Spinal cord (tissue), 10 donors: ENCODE data around the gene ZNF628. TPM values are rescaled to one million over a fixed set of nuclear protein-coding genes. Genes with fewer than 3 reads are reported as not detected.
A peak's percentile ranks its signal among the peaks of the same experiment; 100 is the strongest.

Source experiments
- DNase-seq, 6 donors: peaks; one replicate each; pipeline versions ENCODE4 v3.0.0 to v3.0.0-alpha.2; 2013 to 2015; ENCODE audit warnings: low spot score in 6 of 6, low read depth in 4 of 6
- H3K27ac ChIP-seq: one replicate; pipeline ENCODE4 v1.5.1; 2013; ENCODE audit warnings: low read depth, low read length, control low read depth
- H3K27me3 ChIP-seq: one replicate; pipeline ENCODE4 v1.6.1; 2013; ENCODE audit warnings: low read length; ENCODE audit not compliant: control insufficient read depth, insufficient read depth
- H3K36me3 ChIP-seq: one replicate; pipeline ENCODE4 v1.6.1; 2013; ENCODE audit warnings: low read length; ENCODE audit not compliant: control insufficient read depth, insufficient read depth
- H3K4me1 ChIP-seq: one replicate; pipeline ENCODE4 v1.6.1; 2013; ENCODE audit warnings: low read length; ENCODE audit not compliant: control insufficient read depth, insufficient read depth
- H3K4me3 ChIP-seq: one replicate; pipeline ENCODE4 v1.5.1; 2013; ENCODE audit warnings: low read depth, low read length, control low read depth
- H3K9me3 ChIP-seq: one replicate; pipeline ENCODE4 v1.6.1; 2013; ENCODE audit warnings: low read length; ENCODE audit not compliant: control insufficient read depth, insufficient read depth
- whole genome bisulfite sequencing: methylation state at CpG from one replicate; pipeline ENCODE4 v1.1.5; 2013; ENCODE audit warnings: missing lambda C conversion rate; ENCODE audit not compliant: insufficient coverage; 5-methylcytosine and 5-hydroxymethylcytosine counted together
- polyA plus RNA-seq, 2 donors: library from polyadenylated mRNA; unstranded; fragments of 120-200 nt; gene quantifications; one replicate each; pipeline ENCODE4 v1.2.1, GENCODE V29; 2013; ENCODE audit not compliant: insufficient read length in 2 of 2
- total RNA-seq, 2 donors: library from RNA; depleted of rRNA in 1 of 2; stranded (reverse); fragments of 120-200 nt in 1 of 2; fragments of >200 nt in 1 of 2; gene quantifications; one replicate each; pipeline versions ENCODE4 v1.2.3 to v1.2.4, GENCODE V29; 2013 to 2014
- donor health status: healthy.

The ZNF628 gene
- total and polyA plus RNA-seq, 4 donors = 1.5 to 6.6 (median 3.7) TPM

- H3K27ac ChIP-seq = no peak overlapping the region
Measured at GRCh38 chr19:55482156-55482961, 5.9 kb downstream of the ZNF628 start.

GRCh38 chr19:55482967-55483705 lies 6.7 kb downstream of the ZNF628 start:
- Histone ChIP-seq H3K36me3 (peaks cover 61% of the 10 kb centered on the region), H3K27ac (no peak overlapping the region), H3K27me3 (no peaks in the 10 kb centered on the region), H3K4me3 (no peak overlapping the region), H3K9me3 (no peaks in the 10 kb centered on the region), H3K4me1 (peaks cover 44% of the 10 kb centered on the region)
- DNase-seq = no peak
- 94% methylated on average over 39 of the region's 47 CpGs for WGBS

More at GRCh38 chr19:55482156-55482961, 5.9 kb downstream of the ZNF628 start:
- no peak for DNase-seq
- Histone ChIP-seq H3K9me3 (no peaks in the 10 kb centered on the region), H3K27me3 (no peaks in the 10 kb centered on the region), H3K4me1 (peaks cover 44% of the 10 kb centered on the region), H3K4me3 (no peak overlapping the region), H3K36me3 (peaks cover 60% of the 10 kb centered on the region)
- 86% methylated on average over 79 of the region's 83 CpGs for WGBS

GRCh38 chr19:55483706-55484592 lies 7.5 kb downstream of the ZNF628 start:
- Histone ChIP-seq H3K4me1 (peaks cover 47% of the 10 kb centered on the region), H3K36me3 (peaks cover 60% of the 10 kb centered on the region), H3K27me3 (no peaks in the 10 kb centered on the region), H3K27ac (no peak overlapping the region), H3K4me3 (peak overlapping the region; percentile 66), H3K9me3 (no peaks in the 10 kb centered on the region)
- WGBS = 68% methylated on average over 42 of the region's 46 CpGs
- DNase-seq = no peak

DNA sequence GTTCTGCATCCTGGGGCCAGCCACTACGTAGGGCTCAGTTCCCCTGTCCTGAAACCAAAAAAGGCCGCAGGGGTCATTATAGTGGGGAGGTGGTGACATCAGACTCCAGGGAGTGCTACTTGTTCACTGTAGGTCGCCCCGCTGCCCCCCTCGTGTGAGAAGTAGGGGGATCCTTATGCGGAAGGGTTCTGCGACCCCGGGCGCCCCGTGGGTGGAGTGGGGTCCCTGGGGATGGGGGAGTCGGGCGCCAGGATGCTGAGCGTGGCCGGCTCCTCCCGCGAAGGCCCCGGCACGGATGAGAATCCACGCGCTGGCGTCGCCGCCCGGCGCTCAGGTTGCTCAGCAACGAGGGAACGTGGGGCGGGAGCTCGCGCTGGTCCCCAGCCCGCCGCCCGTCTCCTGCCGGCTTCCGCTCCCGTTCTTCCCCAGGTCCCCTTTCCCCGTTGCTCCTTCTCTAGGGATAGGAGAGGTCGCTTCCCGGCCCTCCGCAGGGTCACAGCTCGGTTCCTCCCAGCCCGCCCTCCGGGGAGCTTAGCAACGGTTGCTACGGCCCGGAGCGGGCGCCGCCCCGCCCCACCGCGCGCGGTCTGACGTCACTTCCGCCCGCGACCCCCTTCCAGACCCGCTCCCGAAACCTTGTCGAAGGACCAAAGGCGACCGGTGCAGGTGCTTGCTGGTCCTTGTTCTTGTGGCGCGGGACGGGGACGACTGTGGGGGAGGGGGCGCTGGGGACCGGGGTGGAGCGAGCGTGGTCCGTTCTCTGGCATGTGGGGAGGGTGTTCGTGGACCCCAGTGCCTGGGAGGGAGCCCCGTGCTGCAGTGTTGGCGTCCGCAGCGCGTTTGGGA lies 8.4 kb downstream of the ZNF628 start, which contains the start of gene NAT14:
Gene NAT14, plus strand, starts transcription at position 596 of the 846 bp plus-strand sequence. CDS start 521 bp downstream, outside the sequence.
- H3K27ac ChIP-seq = peak within 1 kb of the TSS; percentile 73
- no peaks in the 10 kb centered on the region for H3K27me3 ChIP-seq
- H3K4me1 ChIP-seq = peaks cover 50% of the 10 kb centered on the region
- 1% methylated on average over 74 of the region's 78 CpGs for WGBS
- peaks cover 56% of the 10 kb centered on the region for H3K36me3 ChIP-seq
- no peaks in the 10 kb centered on the region for H3K9me3 ChIP-seq
- peak within 1 kb of the TSS; percentile 66 for H3K4me3 ChIP-seq
- peak in 5 of 6 donors; percentile 61 to 94 (median 78) for DNase-seq

DNA sequence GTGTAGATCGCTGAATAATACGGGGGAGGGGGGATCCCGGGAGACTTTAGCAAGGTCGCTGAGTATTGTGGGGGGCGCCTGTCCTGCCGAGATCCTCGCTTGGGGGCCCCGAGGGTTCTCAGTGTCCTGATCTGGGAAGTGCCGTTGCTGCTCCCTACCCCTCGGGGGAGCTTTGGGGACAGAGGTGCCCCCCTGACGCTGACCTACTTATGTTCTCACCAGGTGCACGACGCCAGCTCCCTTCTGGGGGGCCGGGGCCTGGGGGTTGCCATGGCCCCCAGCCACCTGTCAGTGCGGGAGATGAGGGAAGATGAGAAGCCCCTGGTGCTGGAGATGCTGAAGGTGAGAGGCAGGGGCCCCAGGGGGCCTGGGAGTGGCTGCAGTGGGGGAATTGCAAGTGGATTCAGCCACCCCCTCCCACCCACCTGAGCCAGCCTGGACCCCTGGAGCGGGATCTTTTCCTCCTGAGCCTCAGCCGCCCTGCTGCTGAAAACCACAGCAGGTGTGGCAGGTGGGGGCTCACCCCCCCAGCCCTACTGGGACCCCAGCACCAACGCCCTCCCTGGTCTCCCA lies 9.1 kb downstream of the ZNF628 start:
- H3K4me1 ChIP-seq = peaks cover 50% of the 10 kb centered on the region
- WGBS = 7% methylated on average over 14 of the region's 18 CpGs
- no peak for DNase-seq
- peaks cover 57% of the 10 kb centered on the region for H3K36me3 ChIP-seq
- peak overlapping the region; percentile 66 for H3K4me3 ChIP-seq
- no peaks in the 10 kb centered on the region for H3K27me3 ChIP-seq
- H3K27ac ChIP-seq = peak overlapping the region; percentile 73
- no peaks in the 10 kb centered on the region for H3K9me3 ChIP-seq

DNA sequence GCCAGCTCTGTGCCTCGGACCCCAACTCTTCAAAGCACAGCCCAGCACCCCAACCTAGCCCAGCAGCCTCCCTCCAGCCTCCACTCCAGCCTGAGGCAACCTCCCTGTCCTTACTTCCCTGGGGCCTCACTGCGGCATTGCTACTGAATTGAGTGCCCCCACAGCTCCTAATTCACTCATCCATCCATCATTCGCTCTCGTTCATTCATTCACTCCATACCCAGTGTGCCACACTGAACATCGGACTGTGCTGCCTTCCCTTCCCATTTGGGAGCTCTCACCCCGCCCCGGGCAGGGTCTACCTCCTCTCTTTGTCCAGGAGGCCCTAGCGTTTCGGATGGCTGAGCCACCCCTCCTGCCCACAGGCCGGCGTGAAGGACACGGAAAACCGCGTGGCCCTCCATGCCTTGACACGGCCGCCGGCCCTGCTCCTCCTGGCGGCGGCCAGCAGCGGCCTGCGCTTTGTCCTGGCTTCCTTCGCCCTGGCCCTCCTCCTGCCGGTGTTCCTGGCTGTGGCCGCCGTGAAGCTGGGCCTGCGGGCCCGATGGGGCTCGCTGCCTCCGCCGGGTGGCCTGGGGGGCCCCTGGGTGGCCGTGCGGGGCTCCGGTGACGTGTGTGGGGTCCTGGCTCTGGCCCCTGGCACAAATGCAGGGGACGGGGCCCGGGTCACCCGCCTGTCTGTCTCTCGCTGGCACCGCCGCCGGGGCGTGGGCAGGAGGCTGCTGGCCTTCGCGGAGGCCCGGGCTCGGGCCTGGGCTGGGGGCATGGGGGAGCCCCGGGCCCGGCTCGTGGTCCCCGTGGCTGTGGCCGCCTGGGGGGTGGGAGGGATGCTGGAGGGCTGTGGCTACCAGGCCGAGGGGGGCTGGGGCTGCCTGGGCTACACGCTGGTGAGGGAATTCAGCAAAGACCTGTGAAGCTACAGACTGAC lies 9.9 kb downstream of the ZNF628 start:
- no peaks in the 10 kb centered on the region for H3K27me3 ChIP-seq
- H3K36me3 ChIP-seq = peaks cover 58% of the 10 kb centered on the region
- peak overlapping the region; percentile 80 for H3K27ac ChIP-seq
- 75% methylated on average over 53 of the region's 53 CpGs for WGBS
- no peak for DNase-seq
- H3K9me3 ChIP-seq = no peaks in the 10 kb centered on the region
- peaks cover 55% of the 10 kb centered on the region for H3K4me1 ChIP-seq
- no peak overlapping the region for H3K4me3 ChIP-seq

DNA sequence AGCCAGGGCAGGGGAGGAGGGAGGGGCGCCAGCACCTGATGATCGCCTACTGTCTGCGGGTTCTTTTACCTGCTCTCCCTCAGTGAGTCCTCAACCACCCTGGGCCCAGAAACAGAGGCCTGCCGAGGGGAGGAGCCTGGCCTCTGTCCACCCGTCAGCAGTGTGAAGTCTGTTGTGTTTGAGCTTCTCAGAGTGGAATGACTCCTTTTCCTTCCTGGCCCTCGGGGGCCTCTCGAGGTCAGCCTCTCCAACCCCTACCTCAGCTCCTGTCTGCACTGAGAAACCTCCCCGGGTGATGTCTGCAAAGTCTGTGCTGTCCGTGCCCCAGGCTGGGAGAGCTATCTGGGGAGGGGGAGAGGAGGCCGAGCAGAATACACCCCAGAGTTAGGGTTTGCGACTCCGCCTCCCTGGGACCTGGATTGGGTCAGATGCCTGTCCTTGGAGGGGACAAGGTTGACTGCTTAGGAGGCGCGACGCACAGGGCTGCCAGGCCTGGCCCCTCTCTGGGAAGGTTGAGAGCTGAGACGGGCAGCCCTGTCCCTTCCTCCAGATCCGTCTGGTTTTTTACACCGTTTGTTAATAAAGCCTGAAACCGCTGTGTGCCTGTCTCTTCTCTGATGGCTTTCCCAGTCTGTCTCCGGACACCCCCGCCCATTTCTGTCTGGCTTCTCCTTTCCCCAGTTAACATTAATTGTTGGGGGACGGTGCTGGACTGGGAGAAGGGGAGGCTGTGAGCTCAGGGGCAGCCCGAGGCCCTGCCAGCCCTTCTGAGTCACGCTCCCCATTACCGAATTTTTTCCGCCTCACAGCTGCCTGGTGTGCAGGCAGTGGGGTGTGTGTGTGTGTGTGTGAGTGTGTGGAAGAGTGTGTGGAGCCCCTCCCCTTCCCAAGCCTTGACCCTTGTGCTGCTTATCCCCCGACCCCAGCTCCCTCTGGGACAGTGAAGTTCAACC lies 10.8 kb downstream of the ZNF628 start:
- 51% methylated on average over 10 of the region's 27 CpGs for WGBS
- H3K4me1 ChIP-seq = peaks cover 55% of the 10 kb centered on the region
- peak in 1 of 6 donors; percentile 61 for DNase-seq
- peaks cover 51% of the 10 kb centered on the region for H3K36me3 ChIP-seq
- H3K4me3 ChIP-seq = no peak overlapping the region
- H3K27ac ChIP-seq = peak overlapping the region; percentile 80
- H3K9me3 ChIP-seq = no peaks in the 10 kb centered on the region
- no peaks in the 10 kb centered on the region for H3K27me3 ChIP-seq
